Tibial nerve (tissue), 4 donors: ENCODE data around the gene SCN2B.

Experiments used
- CTCF ChIP-seq, 5 experiments: fragments of 200-600 bp in 3 of 5; fragments of 450-650 bp in 2 of 5; sonication (generic) in 3 of 5; IDR thresholded peaks; one replicate each; pipeline ENCODE4 v1.5.1; 2016 to 2019; ENCODE audit warnings: antibody characterized with exemption in 5 of 5, mild to moderate bottlenecking in 3 of 5, moderate library complexity in 2 of 5
- EP300 ChIP-seq, 2 donors: sonication (generic); formaldehyde crosslinking; IDR thresholded peaks; one replicate each; pipeline ENCODE4 v1.6.1; 2017; ENCODE audit warnings: antibody characterized with exemption in 2 of 2, mild to moderate bottlenecking in 1 of 2

- TF ChIP-seq CTCF (IDR thresholded peaks at IDR 0.05) (no peak), EP300 (IDR thresholded peaks at IDR 0.05) (no peak)
Observed at GRCh38 chr11:118155776-118156530, 20.5 kb downstream of the SCN2B start.
